ENCODE data around the gene FOXK1. TPM values are rescaled to one million over a fixed set of nuclear protein-coding genes. Genes with fewer than 3 reads are reported as not detected.

The FOXK1 gene
- total and polyA plus RNA-seq, 7 donors, result 1.8 to 47.1 (median 17.1) TPM

DNA sequence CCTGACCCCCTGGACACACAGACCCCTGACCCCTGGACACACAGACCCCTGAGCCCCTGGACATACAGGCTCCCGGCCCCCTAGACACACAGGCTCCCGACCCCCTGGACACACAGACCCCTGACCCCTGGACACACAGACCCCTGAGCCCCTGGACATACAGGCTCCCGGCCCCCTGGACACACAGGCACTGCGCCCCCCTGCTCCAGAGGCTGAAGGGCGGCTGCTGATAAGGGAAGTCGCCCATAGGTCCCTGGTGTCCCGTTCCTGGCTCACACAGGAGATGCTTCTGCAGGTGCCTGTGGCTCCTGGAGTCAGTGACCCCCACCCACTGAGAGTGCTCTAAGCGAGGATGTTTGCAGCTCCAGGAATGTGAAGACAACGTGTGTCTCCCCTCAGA is 89.6 kb downstream of the FOXK1 start:
- intact Hi-C loops (cut with DNase I), result no loop called here
- no peak for TF ChIP-seq POLR2A (IDR thresholded peaks at IDR 0.05)
- TF ChIP-seq POLR2AphosphoS5 (IDR thresholded peaks at IDR 0.05), result no peak
- TF ChIP-seq, protein P1, sequence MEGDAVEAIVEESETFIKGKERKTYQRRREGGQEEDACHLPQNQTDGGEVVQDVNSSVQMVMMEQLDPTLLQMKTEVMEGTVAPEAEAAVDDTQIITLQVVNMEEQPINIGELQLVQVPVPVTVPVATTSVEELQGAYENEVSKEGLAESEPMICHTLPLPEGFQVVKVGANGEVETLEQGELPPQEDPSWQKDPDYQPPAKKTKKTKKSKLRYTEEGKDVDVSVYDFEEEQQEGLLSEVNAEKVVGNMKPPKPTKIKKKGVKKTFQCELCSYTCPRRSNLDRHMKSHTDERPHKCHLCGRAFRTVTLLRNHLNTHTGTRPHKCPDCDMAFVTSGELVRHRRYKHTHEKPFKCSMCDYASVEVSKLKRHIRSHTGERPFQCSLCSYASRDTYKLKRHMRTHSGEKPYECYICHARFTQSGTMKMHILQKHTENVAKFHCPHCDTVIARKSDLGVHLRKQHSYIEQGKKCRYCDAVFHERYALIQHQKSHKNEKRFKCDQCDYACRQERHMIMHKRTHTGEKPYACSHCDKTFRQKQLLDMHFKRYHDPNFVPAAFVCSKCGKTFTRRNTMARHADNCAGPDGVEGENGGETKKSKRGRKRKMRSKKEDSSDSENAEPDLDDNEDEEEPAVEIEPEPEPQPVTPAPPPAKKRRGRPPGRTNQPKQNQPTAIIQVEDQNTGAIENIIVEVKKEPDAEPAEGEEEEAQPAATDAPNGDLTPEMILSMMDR (IDR thresholded peaks at IDR 0.05), result no peak
- TF ChIP-seq EP300 (IDR thresholded peaks at IDR 0.05), result no peak
- 91 to 93% methylated on average over 9 of the region's 9 CpGs for WGBS, 2 donors

DNA sequence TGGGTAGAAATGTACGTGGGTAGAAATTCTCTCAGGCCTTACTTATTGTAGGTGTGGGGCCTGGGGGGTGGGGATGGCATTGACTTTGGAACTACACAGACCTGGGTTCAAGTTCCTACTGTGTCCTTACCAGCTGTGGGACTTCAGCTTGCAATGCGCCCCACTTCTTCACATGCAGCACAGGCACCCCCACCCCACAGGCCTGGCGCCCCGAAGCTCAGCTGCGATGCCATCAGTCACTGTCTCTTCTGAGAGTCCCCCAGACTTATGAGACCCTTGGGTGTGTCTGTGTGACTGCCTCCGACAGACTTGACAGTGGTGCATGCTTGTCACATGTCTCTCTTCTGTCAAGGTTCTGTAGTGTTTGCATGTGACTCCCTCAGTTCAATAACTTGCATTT is 90.2 kb downstream of the FOXK1 start:
- H3K36me3 ChIP-seq, result peaks cover 0 to 8% (median 3%) of the 10 kb centered on the region in 4 donors
- H3K4me1 ChIP-seq, result peaks cover 0 to 66% (median 59%) of the 10 kb centered on the region in 4 donors
- intact Hi-C loops (cut with DNase I), result no loop called here
- no peak overlapping the region for H3K4me3 ChIP-seq
- H3K27ac ChIP-seq, result peak overlapping the region in 3 of 4 donors; percentile 95 to 99 (median 96)
- no peaks in the 10 kb centered on the region for H3K27me3 ChIP-seq
- no peak for TF ChIP-seq POLR2A (IDR thresholded peaks at IDR 0.05)
- TF ChIP-seq EP300 (IDR thresholded peaks at IDR 0.05), result no peak
- TF ChIP-seq, protein P1 (IDR thresholded peaks at IDR 0.05), result no peak
- TF ChIP-seq POLR2AphosphoS5 (IDR thresholded peaks at IDR 0.05), result no peak
- WGBS, 2 donors, result 94 to 96% methylated on average over 6 of the region's 6 CpGs
- no peak for DNase-seq
- H3K9me3 ChIP-seq, result no peaks in the 10 kb centered on the region

More for the DNA sequence above, 89.6 kb downstream of the FOXK1 start:
- DNase-seq, result peak; percentile 69
- Histone ChIP-seq H3K27ac (peak overlapping the region in 3 of 4 donors; percentile 95 to 99 (median 96)), H3K9me3 (no peaks in the 10 kb centered on the region), H3K4me3 (no peak overlapping the region), H3K36me3 (peaks cover 0 to 8% (median 3%) of the 10 kb centered on the region in 4 donors), H3K4me1 (peaks cover 0 to 60% (median 55%) of the 10 kb centered on the region in 4 donors), H3K27me3 (no peaks in the 10 kb centered on the region)

DNA sequence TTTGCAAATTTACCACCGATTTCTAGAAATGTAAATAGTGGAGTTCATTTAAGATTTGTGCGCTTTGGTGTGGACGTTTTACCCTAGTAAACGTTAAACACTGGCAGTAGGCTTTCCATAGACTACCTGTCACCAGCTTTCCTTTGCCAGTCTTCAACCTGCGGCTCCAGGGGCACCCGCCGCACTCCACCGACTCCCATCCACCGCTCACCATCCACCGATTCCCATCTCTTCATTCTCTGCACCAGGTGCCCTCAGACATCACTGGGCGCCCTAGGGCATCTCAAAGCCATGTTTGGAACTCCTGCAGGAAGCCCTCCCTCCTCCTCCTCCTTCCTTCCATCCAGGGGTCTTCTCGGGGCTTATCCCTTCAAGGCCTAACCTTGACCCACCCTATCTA is 91.9 kb downstream of the FOXK1 start:
- H3K36me3 ChIP-seq, result peaks cover 0 to 8% (median 3%) of the 10 kb centered on the region in 4 donors
- 83 to 89% methylated on average over 12 of the region's 12 CpGs for WGBS, 2 donors
- H3K27me3 ChIP-seq, result no peaks in the 10 kb centered on the region
- H3K4me3 ChIP-seq, result no peak overlapping the region
- no peak for DNase-seq
- H3K9me3 ChIP-seq, result no peaks in the 10 kb centered on the region
- intact Hi-C loops (cut with DNase I), result no loop called here
- peaks cover 0 to 70% (median 64%) of the 10 kb centered on the region in 4 donors for H3K4me1 ChIP-seq
- TF ChIP-seq POLR2AphosphoS5 (IDR thresholded peaks at IDR 0.05), result no peak
- no peak for TF ChIP-seq POLR2A (IDR thresholded peaks at IDR 0.05)
- TF ChIP-seq, protein P1 (IDR thresholded peaks at IDR 0.05), result no peak
- no peak for TF ChIP-seq EP300 (IDR thresholded peaks at IDR 0.05)
- H3K27ac ChIP-seq, result peak overlapping the region in 3 of 4 donors; percentile 92 to 99 (median 95)

DNA sequence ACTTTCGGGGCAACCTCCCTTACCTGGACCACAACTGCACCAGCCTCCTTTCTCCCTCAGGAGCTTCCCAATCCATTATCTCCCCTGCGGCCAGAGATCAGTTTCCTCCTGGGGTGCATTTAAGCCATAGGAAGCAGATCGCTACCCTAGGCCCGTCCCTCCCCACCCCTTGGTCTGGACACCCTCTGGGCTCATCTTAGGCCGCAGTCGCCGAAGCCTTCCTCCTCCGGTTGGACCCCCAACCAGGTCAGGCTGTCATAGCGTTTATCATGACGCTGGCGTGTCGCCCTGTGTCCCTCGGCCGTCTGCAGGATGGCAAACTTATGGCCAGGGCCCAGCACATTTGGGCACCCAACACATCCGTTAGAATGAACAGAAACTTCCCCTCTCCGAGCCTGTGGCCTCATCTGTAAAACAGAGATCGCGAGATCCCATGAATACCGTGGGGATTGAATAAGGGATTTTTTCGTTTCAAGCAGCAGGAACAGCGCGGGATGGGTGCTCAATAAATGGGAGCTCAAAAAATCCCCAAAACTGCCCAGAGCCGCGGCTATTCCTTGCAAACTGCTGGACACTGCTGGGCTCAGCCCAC is 92.7 kb downstream of the FOXK1 start:
- TF ChIP-seq POLR2AphosphoS5 (IDR thresholded peaks at IDR 0.05) (no peak), EP300 (IDR thresholded peaks at IDR 0.05) (no peak), POLR2A (IDR thresholded peaks at IDR 0.05) (no peak)
- TF ChIP-seq, protein P1 (IDR thresholded peaks at IDR 0.05), result no peak

More for the DNA sequence above, 92.7 kb downstream of the FOXK1 start:
- Histone ChIP-seq H3K36me3 (peaks cover 0 to 8% (median 3%) of the 10 kb centered on the region in 4 donors), H3K27ac (peak overlapping the region; percentile 92 to 99 (median 94)), H3K9me3 (no peaks in the 10 kb centered on the region), H3K4me1 (peaks cover 0 to 62% (median 57%) of the 10 kb centered on the region in 4 donors), H3K4me3 (peak overlapping the region; percentile 81 to 98 (median 88)), H3K27me3 (no peaks in the 10 kb centered on the region)
- 4 to 10% methylated on average over 24 of the region's 24 CpGs for whole genome bisulfite sequencing, 2 donors
- intact Hi-C loops (cut with DNase I), result no loop called here
- DNase-seq, result no peak

All from sigmoid colon (tissue), 7 donors.